Natural killer cell (primary cell): Measurements from ENCODE around the gene NHERF2. TPM values are rescaled to one million over a fixed set of nuclear protein-coding genes. Genes with fewer than 3 reads are reported as not detected.

ENCODE experiments used
- ATAC-seq, 3 donors: fragments of 150-1000 bp in 2 of 3; fragments of 200-7000 bp in 1 of 3; cut with Tn5 transposase; 1 replicate in 1 of 3; 2 replicates in 2 of 3; pipeline ENCODE4 v1.10.0; 2021; ENCODE audit warnings: mild to moderate bottlenecking in 2 of 3, moderate library complexity in 2 of 3
- DNase-seq, 2 donors: peaks; one replicate each; pipeline versions ENCODE4 v3.0.0 to v3.0.0-alpha.2; 2013 to 2021; ENCODE audit warnings: mixed read lengths in 1 of 2
- H3K27ac ChIP-seq: one replicate; pipeline ENCODE4 v1.5.1; 2013; ENCODE audit warnings: mild to moderate bottlenecking, low read length
- H3K27me3 ChIP-seq: one replicate; pipeline ENCODE4 v1.6.1; 2013; ENCODE audit warnings: low read length; ENCODE audit not compliant: control insufficient read depth, insufficient read depth
- H3K36me3 ChIP-seq: one replicate; pipeline ENCODE4 v1.6.1; 2013; ENCODE audit warnings: low read length; ENCODE audit not compliant: control insufficient read depth, insufficient read depth
- H3K4me1 ChIP-seq: one replicate; pipeline ENCODE4 v1.6.1; 2013; ENCODE audit warnings: low read length; ENCODE audit not compliant: control insufficient read depth, insufficient read depth
- H3K4me3 ChIP-seq: one replicate; pipeline ENCODE4 v1.5.1; 2013; ENCODE audit warnings: low read length
- H3K9me3 ChIP-seq: one replicate; pipeline ENCODE4 v1.6.1; 2013; ENCODE audit warnings: low read length; ENCODE audit not compliant: control insufficient read depth, insufficient read depth
- H3K27ac Mint-ChIP-seq, 2 donors: one replicate each; pipeline ENCODE4 v1.8.0; 2022; ENCODE audit warnings: mild to moderate bottlenecking in 2 of 2, mixed read lengths in 2 of 2, moderate library complexity in 1 of 2
- H3K27me3 Mint-ChIP-seq, 2 donors: one replicate each; pipeline ENCODE4 v1.8.0; 2022; ENCODE audit warnings: low read depth in 2 of 2, mixed read lengths in 2 of 2
- H3K36me3 Mint-ChIP-seq: one replicate; pipeline ENCODE4 v1.8.0; 2022; ENCODE audit warnings: mixed read lengths
- H3K4me1 Mint-ChIP-seq, 2 donors: one replicate each; pipeline ENCODE4 v1.8.0; 2022; ENCODE audit warnings: mixed read lengths in 2 of 2
- H3K4me3 Mint-ChIP-seq: one replicate; pipeline ENCODE4 v1.8.0; 2022; ENCODE audit warnings: mild to moderate bottlenecking, moderate library complexity, mixed read lengths
- H3K9me3 Mint-ChIP-seq, 2 donors: one replicate each; pipeline ENCODE4 v1.8.0; 2022; ENCODE audit warnings: mixed read lengths in 2 of 2
- WGBS: methylation state at CpG from one replicate; pipeline ENCODE4 v1.1.7; 2013; ENCODE audit warnings: missing lambda C conversion rate; ENCODE audit not compliant: insufficient coverage; 5-methylcytosine and 5-hydroxymethylcytosine counted together
- intact Hi-C: fragments of 100-400 bp; cut with micrococcal nuclease; formaldehyde crosslinking; loops from one replicate; pipeline ENCODE4 v1.14.2; 2022
- total RNA-seq, 4 donors: library from RNA; stranded (reverse); fragments of 120-200 nt in 1 of 4; gene quantifications; one replicate each; pipeline versions ENCODE4 v1.2.3 to v1.2.4, GENCODE V29; 2013 to 2022
- TF ChIP-seq, protein P1 (sequence below): fragments of 200-600 bp; IDR thresholded peaks from one replicate; pipeline ENCODE4 v1.8.0; 2022; ENCODE audit warnings: antibody characterized with exemption

NHERF2 gene
- total RNA-seq, 3 donors from 2014 or later (not counting 1 experiment from before 2014, with no cell fraction given), result 4.3 to 7.1 (median 5.6) TPM

DNA sequence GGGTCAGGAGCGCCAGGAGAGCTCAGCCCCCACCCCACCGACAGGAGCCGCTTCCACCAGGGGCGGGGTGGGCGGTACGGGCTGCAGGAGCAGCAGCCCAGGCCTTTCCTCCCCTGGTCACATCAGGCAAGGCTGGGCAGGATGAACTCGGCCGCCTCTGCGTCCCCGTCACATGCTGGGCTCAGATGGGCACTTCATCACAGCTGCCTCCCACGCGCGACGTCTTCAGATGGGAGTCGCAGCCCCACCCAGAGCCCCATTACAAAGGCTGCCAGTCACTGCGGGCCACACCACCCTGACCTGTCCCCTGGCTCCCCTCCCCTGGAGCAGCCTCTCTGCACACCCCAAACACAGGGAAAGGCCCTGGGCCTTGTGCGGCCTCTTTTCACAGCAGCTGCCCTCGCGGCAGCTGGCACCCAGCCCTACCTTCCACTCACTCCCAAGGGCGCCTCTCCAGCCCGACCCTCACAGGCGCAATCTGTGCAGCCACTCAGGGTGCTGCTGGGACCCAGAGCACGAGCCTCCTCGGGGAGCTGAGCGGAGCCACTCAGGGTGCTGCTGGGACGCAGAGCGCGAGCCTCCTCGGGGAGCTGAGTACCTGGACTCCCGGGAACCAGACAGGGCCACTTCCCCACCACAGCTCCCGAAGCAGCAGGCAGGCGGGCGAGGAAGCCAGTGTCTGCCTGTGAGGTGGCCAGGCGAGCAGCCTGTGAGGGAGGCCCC, 21.7 kb upstream of the NHERF2 start:
- WGBS, result 83% methylated on average over 34 of the region's 34 CpGs
- no peak overlapping the region for H3K4me3 ChIP-seq
- H3K27ac Mint-ChIP-seq, result no peak overlapping the region
- no peak overlapping the region for H3K27ac ChIP-seq
- intact Hi-C loops, result loop anchor here (10.0 kb wide), 2 partner anchors 480 to 660 kb away; no protein-coding TSS in a partner anchor
- H3K9me3 Mint-ChIP-seq, result no peaks in the 10 kb centered on the region
- DNase-seq (no peak), ATAC-seq (no peak)
- peaks cover 23 to 50% of the 10 kb centered on the region in 2 donors for H3K4me1 Mint-ChIP-seq
- TF ChIP-seq, protein P1, sequence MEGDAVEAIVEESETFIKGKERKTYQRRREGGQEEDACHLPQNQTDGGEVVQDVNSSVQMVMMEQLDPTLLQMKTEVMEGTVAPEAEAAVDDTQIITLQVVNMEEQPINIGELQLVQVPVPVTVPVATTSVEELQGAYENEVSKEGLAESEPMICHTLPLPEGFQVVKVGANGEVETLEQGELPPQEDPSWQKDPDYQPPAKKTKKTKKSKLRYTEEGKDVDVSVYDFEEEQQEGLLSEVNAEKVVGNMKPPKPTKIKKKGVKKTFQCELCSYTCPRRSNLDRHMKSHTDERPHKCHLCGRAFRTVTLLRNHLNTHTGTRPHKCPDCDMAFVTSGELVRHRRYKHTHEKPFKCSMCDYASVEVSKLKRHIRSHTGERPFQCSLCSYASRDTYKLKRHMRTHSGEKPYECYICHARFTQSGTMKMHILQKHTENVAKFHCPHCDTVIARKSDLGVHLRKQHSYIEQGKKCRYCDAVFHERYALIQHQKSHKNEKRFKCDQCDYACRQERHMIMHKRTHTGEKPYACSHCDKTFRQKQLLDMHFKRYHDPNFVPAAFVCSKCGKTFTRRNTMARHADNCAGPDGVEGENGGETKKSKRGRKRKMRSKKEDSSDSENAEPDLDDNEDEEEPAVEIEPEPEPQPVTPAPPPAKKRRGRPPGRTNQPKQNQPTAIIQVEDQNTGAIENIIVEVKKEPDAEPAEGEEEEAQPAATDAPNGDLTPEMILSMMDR, result no peak
- H3K36me3 Mint-ChIP-seq, result no peaks in the 10 kb centered on the region
- no peaks in the 10 kb centered on the region for H3K27me3 Mint-ChIP-seq
- H3K36me3 ChIP-seq, result peaks cover 30% of the 10 kb centered on the region
- H3K9me3 ChIP-seq, result no peaks in the 10 kb centered on the region
- H3K4me3 Mint-ChIP-seq, result no peak overlapping the region
- peaks cover 55% of the 10 kb centered on the region for H3K4me1 ChIP-seq
- no peaks in the 10 kb centered on the region for H3K27me3 ChIP-seq

DNA sequence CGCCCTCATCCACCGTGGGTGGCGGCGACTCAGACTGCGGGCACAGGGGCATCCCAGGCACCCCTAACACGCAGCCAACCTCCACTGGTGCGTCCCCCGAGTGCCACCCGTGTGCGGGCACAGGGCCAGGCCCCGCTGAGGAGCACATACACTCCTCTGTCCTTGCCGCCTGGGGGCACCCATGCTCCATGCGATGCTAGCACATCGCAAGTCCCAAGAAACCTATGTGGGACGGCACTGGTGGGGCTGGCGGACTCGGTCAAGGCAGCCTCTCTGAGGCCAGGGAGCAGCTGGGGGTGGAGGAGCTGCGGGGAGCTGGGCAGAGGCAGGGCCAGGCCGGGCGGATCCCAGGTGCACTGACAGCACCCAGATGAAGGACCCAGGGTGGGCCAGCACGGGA, 21.1 kb upstream of the NHERF2 start:
- Mint-ChIP-seq H3K27ac (peak overlapping the region; percentile 18 to 52), H3K4me3 (peak overlapping the region; percentile 28), H3K27me3 (no peaks in the 10 kb centered on the region), H3K9me3 (no peaks in the 10 kb centered on the region), H3K4me1 (peaks cover 28 to 54% of the 10 kb centered on the region in 2 donors), H3K36me3 (no peaks in the 10 kb centered on the region)
- 57% methylated on average over 21 of the region's 21 CpGs for WGBS
- ATAC-seq (no peak), DNase-seq (no peak)
- Histone ChIP-seq H3K4me3 (no peak overlapping the region), H3K27ac (no peak overlapping the region), H3K36me3 (peaks cover 26% of the 10 kb centered on the region), H3K9me3 (no peaks in the 10 kb centered on the region), H3K4me1 (peaks cover 62% of the 10 kb centered on the region), H3K27me3 (no peaks in the 10 kb centered on the region)
- intact Hi-C loops, result loop anchor here (10.0 kb wide), 2 partner anchors 479 to 659 kb away; no protein-coding TSS in a partner anchor
- TF ChIP-seq, protein P1, result no peak

DNA sequence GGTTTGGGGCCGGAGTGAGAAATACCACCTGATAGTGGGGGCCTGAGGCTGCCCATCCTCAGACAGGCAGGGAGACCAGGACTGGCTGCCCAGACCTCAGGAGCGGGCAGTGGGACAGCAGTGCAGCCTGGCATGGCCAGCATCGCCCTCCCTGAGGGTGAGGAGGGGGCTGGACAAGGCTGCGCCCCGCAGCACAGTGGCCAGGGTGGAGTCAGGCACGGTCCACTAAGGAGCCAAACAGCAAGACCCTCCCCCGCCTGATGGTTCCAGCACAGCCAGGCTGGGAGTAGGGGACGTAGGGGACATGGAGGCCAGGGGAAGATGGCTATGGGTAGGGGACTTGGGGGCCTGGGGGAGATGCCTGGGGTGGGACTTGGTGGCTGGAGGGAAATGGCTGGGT, 20.4 kb upstream of the NHERF2 start:
- ATAC-seq, result no peak
- no peaks in the 10 kb centered on the region for H3K9me3 Mint-ChIP-seq
- H3K27ac Mint-ChIP-seq, result peak overlapping the region; percentile 18 to 94
- no peaks in the 10 kb centered on the region for H3K27me3 Mint-ChIP-seq
- H3K4me3 Mint-ChIP-seq, result peak overlapping the region; percentile 40
- H3K4me3 ChIP-seq, result no peak overlapping the region
- peaks cover 64% of the 10 kb centered on the region for H3K4me1 ChIP-seq
- 93% methylated on average over 8 of the region's 8 CpGs for WGBS
- intact Hi-C loops, result loop anchor here (10.0 kb wide), 2 partner anchors 478 to 658 kb away; no protein-coding TSS in a partner anchor
- H3K4me1 Mint-ChIP-seq, result peaks cover 28 to 54% of the 10 kb centered on the region in 2 donors
- no peaks in the 10 kb centered on the region for H3K27me3 ChIP-seq
- H3K36me3 ChIP-seq, result peaks cover 22% of the 10 kb centered on the region
- DNase-seq, result no peak
- TF ChIP-seq, protein P1, result no peak
- no peak overlapping the region for H3K27ac ChIP-seq
- H3K36me3 Mint-ChIP-seq, result no peaks in the 10 kb centered on the region
- no peaks in the 10 kb centered on the region for H3K9me3 ChIP-seq
